ENCODE results near the gene CXCL14.

Gene CXCL14

DNA sequence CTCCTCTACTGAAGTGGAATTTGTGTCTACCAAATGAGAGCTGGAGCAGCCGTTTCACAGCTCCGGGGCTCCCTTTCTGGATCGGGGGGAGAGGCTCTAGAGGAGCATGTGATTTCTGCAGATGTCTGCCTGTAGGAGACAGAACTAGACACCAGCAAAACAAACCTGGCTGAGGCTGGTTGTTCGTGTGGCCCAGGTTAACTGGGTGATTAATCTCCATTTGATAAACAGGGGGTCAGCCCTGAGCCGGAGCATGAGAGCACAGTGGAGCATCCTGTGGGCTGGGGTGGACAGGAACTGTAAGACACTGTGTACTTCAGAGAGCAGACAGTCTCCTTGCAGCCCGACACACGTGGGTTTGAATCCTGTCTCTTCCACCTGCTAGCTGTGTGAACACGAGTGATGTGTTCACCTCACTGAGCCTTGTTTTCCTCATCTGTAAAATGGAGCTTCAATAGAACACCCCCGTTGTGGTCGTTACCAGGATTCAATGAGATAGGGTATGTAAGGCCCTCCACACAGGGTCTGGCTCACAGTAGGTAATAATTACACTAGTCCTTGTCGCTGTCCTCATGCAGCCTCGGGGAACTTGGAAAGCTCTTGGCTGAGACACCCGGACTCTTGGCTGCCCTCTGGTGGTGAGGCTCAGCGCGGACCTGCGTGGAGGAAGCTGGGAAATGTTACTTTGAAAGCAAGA lies 12.9 kb downstream of the CXCL14 start:
- Histone ChIP-seq H3K4me2 (ENCODE audit: low read length) (no peak overlapping the region), H3K79me2 (ENCODE audit: control insufficient read depth, low read length) (no peaks in the 10 kb centered on the region), H3K27ac (ENCODE audit: low read depth, low read length) (no peak overlapping the region), H3K4me3 (ENCODE audit: low read length) (no peak overlapping the region), H3K9me3 (ENCODE audit: control insufficient read depth, insufficient read depth, low read length) (no peaks in the 10 kb centered on the region), H3K4me1 (ENCODE audit: control insufficient read depth, low read length) (peaks cover 3% of the 10 kb centered on the region; the same call in 1 of the 2 replicates), H3K36me3 (ENCODE audit: control insufficient read depth, low read length) (no peaks in the 10 kb centered on the region), H3K27me3 (ENCODE audit: control insufficient read depth, low read length) (peaks cover 12% of the 10 kb centered on the region), H3F3A (ENCODE audit: control insufficient read depth, insufficient read depth) (no peaks in the 10 kb centered on the region), H3K9me2 (replicated peaks; ENCODE audit: control insufficient read depth, low read length) (no peaks in the 10 kb centered on the region), H4K20me1 (ENCODE audit: control insufficient read depth, insufficient read depth, low read depth, low read length) (no peaks in the 10 kb centered on the region)
- TF ChIP-seq EZH2phosphoT487 (IDR thresholded peaks at IDR 0.05; ENCODE audit: borderline replicate concordance, low read length), result no peak
- TF ChIP-seq, protein P1, sequence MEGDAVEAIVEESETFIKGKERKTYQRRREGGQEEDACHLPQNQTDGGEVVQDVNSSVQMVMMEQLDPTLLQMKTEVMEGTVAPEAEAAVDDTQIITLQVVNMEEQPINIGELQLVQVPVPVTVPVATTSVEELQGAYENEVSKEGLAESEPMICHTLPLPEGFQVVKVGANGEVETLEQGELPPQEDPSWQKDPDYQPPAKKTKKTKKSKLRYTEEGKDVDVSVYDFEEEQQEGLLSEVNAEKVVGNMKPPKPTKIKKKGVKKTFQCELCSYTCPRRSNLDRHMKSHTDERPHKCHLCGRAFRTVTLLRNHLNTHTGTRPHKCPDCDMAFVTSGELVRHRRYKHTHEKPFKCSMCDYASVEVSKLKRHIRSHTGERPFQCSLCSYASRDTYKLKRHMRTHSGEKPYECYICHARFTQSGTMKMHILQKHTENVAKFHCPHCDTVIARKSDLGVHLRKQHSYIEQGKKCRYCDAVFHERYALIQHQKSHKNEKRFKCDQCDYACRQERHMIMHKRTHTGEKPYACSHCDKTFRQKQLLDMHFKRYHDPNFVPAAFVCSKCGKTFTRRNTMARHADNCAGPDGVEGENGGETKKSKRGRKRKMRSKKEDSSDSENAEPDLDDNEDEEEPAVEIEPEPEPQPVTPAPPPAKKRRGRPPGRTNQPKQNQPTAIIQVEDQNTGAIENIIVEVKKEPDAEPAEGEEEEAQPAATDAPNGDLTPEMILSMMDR (IDR thresholded peaks at IDR 0.05; ENCODE audit: low read depth, low read length, poor library complexity, severe bottlenecking), result peak; percentile 94

DNA sequence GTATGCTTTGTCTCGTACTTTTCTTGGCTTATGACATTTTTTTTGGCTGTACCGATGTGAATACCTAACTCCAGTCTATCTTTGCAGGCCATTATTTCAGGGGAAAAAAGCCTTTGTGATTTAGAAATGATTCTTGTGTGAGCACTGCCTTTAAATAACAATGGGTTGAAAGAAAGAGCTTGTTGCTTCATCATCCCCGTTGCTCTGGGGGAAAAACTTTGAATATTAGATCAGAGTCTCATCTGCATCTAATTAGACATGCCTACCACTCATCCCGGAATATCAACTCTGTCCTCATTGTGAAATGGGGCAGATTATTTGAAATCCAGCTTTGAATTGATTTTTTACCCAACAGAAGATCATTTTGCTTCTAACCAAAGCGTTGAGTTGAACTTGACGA lies 13.5 kb downstream of the CXCL14 start:
- no peak overlapping the region for H3K27ac ChIP-seq (ENCODE audit: low read depth, low read length)
- H3K27me3 ChIP-seq (ENCODE audit: control insufficient read depth, low read length), result peaks cover 12% of the 10 kb centered on the region
- H3K4me3 ChIP-seq (ENCODE audit: low read length), result no peak overlapping the region
- TF ChIP-seq, protein P1 (IDR thresholded peaks at IDR 0.05; ENCODE audit: low read depth, low read length, poor library complexity, severe bottlenecking), result no peak
- TF ChIP-seq EZH2phosphoT487 (IDR thresholded peaks at IDR 0.05; ENCODE audit: borderline replicate concordance, low read length), result no peak
- no peaks in the 10 kb centered on the region for H3K9me3 ChIP-seq (ENCODE audit: control insufficient read depth, insufficient read depth, low read length)
- H4K20me1 ChIP-seq (ENCODE audit: control insufficient read depth, insufficient read depth, low read depth, low read length), result no peaks in the 10 kb centered on the region
- H3K9me2 ChIP-seq (replicated peaks; ENCODE audit: control insufficient read depth, low read length), result no peaks in the 10 kb centered on the region
- H3K79me2 ChIP-seq (ENCODE audit: control insufficient read depth, low read length), result no peaks in the 10 kb centered on the region
- H3K4me1 ChIP-seq (ENCODE audit: control insufficient read depth, low read length), result peaks cover 3% of the 10 kb centered on the region; the same call in 1 of the 2 replicates
- no peaks in the 10 kb centered on the region for H3F3A ChIP-seq (ENCODE audit: control insufficient read depth, insufficient read depth)
- no peak overlapping the region for H3K4me2 ChIP-seq (ENCODE audit: low read length)
- H3K36me3 ChIP-seq (ENCODE audit: control insufficient read depth, low read length), result no peaks in the 10 kb centered on the region

DNA sequence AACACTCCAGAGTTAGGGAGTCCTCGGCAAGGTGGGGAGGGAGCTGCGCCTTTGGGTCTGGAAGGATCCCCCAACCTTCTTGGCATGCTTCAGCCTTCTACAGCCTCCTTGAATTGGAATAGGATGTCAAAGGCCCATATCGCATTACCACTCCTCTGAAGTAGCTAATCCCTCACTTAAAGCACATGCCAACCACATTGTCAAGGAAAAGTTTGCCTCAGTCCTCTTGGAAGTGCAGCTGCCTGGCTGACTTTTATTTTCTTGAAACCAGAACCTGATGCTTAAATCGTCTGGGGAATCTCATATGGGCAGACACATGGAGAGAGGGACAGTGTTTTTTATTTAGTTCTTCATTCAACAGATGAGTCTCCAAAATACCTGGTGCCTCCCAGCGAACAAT lies 14.5 kb downstream of the CXCL14 start:
- no peaks in the 10 kb centered on the region for H3K79me2 ChIP-seq (ENCODE audit: control insufficient read depth, low read length)
- no peaks in the 10 kb centered on the region for H4K20me1 ChIP-seq (ENCODE audit: control insufficient read depth, insufficient read depth, low read depth, low read length)
- H3K9me2 ChIP-seq (replicated peaks; ENCODE audit: control insufficient read depth, low read length), result no peaks in the 10 kb centered on the region
- no peak for TF ChIP-seq EZH2phosphoT487 (IDR thresholded peaks at IDR 0.05; ENCODE audit: borderline replicate concordance, low read length)
- TF ChIP-seq, protein P1 (IDR thresholded peaks at IDR 0.05; ENCODE audit: low read depth, low read length, poor library complexity, severe bottlenecking), result no peak
- no peaks in the 10 kb centered on the region for H3F3A ChIP-seq (ENCODE audit: control insufficient read depth, insufficient read depth)
- no peak overlapping the region for H3K4me2 ChIP-seq (ENCODE audit: low read length)
- H3K4me1 ChIP-seq (ENCODE audit: control insufficient read depth, low read length), result peaks cover 3% of the 10 kb centered on the region; the same call in 1 of the 2 replicates
- H3K9me3 ChIP-seq (ENCODE audit: control insufficient read depth, insufficient read depth, low read length), result no peaks in the 10 kb centered on the region
- no peak overlapping the region for H3K4me3 ChIP-seq (ENCODE audit: low read length)
- no peak overlapping the region for H3K27ac ChIP-seq (ENCODE audit: low read depth, low read length)
- peaks cover 12% of the 10 kb centered on the region for H3K27me3 ChIP-seq (ENCODE audit: control insufficient read depth, low read length)
- no peaks in the 10 kb centered on the region for H3K36me3 ChIP-seq (ENCODE audit: control insufficient read depth, low read length)
